NCI-H526 (cell line): Measurements from ENCODE around the gene EXOC4.
"Not testable (repeated sequence)": the region's sequence is repeated elsewhere in the genome, so short reads cannot be mapped to it uniquely, and the experiment has no call there.

Source experiments
- DNase-seq, 2 experiments: peaks; one replicate each; lab custom pipeline; 2025; lab: John Stamatoyannopoulos, UW

EXOC4 gene

DNA sequence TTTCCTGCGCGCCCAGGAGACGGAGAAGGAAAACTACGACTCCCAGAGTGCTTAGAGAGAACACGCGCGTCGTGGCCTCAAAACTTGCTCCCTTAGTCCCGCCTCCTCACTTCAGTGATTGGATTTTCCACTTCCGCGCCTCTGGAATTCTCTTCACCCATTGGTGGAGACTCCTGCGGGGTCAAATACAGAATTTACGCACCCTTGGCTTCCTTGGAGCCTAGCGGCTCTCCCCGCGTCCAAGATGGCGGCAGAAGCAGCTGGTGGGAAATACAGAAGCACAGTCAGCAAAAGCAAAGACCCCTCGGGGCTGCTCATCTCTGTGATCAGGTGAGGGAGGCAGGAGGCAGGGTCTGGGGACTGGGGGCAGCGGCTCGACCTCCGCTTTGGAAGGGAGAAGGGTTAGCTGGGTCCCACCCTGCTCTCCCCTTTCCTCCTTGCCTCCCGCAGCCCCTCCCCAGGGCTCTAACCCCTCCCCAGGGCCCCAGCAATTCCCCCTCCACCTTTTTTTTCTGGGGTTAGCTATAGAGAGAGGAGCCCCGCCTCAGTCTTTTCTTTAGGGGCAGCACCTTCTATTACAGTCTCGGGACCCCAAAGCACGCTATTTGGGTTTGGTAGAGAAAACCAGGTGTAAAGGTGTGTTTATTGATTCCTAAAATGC lies at the start of gene EXOC4:
Gene EXOC4, plus strand, starts transcription at position 221 of the 661 bp plus-strand sequence.
- peak; percentile 99 for DNase-seq

GRCh38 chr7:133203490-133203889 lies 49.4 kb upstream of the EXOC4 start:
- no peak for DNase-seq

GRCh38 chr7:133207687-133208086 lies 45.2 kb upstream of the EXOC4 start:
- peak; percentile 15 to 34 for DNase-seq

- DNase-seq: not testable (repeated sequence)
Observed at GRCh38 chr7:133210817-133211216, 42.1 kb upstream of the EXOC4 start.

- not testable (repeated sequence) for DNase-seq
Observed at GRCh38 chr7:133213772-133214171, 39.1 kb upstream of the EXOC4 start.

DNA sequence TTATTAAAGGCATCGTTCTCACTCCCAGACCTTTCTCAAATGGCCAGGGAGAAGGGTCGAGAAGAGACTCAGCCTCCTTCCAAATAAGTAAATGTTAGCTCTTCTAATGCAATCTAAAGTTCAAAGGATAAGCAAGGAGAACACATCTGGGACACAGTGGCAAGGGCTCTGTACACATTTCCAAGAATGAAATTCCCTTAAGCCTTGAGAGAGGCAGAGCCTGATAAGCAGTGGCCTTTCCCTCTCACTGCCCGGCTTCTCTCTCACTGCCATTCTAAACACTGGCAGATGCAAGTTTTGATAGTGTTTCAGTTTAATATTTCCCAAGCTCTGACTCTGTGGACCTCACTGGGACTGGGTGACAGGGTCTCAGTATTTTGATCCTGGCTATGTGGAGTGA lies 35.1 kb upstream of the EXOC4 start:
- DNase-seq: no peak

DNA sequence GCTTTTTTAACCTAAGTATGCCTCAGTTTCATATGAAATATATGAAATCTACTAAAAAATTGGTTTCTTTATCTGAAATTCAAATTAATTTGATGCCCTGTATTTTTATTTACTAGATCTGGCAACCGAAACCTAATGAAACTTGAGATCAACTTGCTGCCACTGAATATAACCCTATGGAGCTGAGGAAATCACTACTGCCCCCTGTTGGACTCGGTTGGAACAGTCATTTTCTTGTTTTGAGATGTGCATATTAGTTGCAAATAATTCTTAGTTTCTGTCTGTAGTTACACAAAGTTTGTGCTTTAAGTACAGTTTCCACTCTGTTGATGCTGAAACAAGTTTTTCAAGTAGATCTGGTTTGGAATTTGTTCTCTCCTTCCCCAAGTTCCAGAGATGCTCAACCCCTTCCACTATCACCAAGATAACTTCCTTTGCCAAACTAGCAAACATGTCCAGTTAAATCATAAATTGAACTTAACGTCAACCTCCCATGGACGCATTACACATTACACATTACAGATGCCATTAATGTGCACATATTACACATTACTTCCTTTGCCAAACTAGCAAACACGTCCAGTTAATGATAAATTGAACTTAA lies 22.2 kb upstream of the EXOC4 start:
- DNase-seq: peak; percentile 31 to 79

- DNase-seq: no peak
Observed at GRCh38 chr7:133233142-133233541, 19.7 kb upstream of the EXOC4 start.

DNA sequence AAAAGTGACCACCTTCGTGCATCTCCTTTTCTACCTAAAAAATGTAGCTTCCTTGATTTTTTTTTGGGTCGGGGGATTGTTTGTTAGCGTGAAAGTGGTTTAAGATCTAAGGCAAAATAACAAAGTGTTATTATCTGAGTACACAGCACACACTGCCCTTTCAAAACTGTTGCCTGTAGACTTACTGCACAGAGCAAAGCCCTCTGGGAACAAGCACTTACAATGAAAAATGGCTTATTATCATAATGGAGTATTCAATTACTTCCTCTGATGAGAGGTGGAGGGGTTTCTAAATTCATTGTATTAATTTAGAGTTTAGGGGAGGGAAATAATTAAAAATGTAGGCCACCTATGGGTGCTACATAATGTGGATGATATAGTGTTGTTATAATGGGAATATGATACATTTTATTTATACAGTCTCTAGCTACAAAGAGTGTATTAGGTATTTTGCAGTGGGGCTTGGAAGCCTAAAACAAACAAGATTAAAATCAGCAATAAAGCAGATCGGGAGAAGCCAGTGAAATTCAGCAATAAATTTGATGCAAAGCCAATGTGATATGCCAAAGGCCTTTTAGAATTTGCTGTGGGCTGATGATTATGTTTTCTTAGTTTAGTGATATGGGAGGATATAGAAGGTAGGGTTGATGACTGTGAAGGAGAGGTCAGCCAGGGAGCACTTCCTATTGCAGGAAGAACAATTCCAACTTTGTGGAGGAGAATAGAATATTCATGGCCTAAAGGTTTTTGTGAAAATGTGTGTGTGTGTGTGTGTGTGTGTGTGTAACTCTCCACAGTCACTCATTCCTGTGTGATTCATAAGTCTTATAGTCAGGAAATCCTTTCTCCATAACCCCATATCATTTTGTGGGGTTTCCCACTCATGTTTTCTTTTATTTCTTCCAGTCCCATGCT lies 17.7 kb upstream of the EXOC4 start:
- DNase-seq: peak; percentile 66 to 82

DNA sequence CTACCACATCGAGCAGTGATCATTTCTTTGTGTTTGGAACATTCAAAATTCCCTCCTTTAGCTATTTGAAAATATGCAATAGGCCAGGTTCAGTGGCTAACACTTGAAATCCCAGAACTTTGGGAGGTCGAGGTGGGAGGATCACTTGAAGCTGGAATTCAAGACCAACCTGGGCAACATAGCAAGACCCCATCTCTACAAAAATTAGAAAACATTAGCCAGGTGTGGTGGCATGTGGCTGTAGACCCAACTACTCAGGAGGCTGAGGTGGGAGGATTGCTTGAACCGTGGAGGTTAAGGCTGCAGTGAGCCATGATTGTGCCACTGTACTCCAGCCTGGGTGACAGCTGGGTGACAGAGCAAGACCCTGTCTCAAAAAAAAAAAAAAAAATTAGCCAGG lies 15.3 kb upstream of the EXOC4 start:
- DNase-seq: no peak

- DNase-seq: no peak
Observed at GRCh38 chr7:133240302-133240701, 12.6 kb upstream of the EXOC4 start.

DNA sequence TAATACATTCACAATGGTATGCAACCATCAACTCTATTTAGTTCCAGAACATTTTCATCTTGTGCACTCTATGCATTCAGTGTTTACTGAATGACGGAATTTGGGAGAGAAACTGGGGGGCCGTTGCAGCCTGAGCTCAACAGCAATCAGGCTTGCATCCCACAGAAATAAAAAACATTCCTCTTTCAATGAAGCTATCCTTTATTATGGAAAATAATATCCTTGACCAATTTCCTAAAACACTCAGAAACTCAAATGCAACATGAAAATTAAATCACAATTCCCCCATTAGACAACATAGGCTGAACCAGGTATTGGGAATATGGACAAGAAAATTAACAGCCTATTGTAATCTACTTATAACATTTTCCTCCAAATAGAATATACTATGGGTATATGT lies 6.3 kb upstream of the EXOC4 start:
- DNase-seq: no peak

- no peak for DNase-seq
Observed at GRCh38 chr7:133248901-133249300, 4.0 kb upstream of the EXOC4 start.

DNA sequence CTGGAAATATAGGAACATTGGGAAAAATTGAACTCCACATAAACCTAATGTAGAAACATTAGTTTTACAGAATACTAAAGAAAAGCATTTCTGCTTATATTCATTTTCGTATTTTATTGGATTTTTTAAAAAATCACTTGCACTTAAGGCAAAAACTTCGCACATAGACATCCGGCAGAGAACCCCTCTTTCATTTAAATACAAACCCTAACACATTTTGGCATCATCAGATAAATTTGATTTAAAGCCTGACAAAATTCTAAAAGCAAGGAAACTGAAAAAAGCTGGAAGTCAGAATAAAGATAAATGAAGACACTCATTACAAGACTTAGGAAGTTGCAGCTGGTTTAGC lies 396 bp upstream of the EXOC4 start:
- DNase-seq: no peak

GRCh38 chr7:133253519-133253875 lies 619 bp downstream of the EXOC4 start:
- DNase-seq: no peak

DNA sequence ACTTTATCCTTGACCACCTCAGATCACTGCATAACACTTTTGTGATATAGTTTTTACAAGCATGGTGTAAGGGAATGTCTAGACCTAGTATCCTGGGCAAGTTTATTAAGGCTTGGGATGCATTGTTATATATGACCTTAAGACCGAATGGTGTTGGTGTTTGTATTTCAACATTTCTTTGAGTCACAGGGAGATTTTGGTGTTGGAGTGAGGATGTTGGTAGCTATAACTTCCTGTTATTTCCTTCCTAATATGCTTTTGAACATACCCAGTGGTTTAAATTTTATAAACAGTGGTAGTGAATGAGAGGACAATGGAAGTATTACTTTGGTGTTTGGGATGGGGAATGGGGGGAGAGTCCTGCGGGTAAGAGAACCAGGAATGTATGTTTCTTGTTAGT lies 2.6 kb downstream of the EXOC4 start:
- no peak for DNase-seq

- no peak for DNase-seq
Observed at GRCh38 chr7:133258174-133258573, 5.3 kb downstream of the EXOC4 start.

DNA sequence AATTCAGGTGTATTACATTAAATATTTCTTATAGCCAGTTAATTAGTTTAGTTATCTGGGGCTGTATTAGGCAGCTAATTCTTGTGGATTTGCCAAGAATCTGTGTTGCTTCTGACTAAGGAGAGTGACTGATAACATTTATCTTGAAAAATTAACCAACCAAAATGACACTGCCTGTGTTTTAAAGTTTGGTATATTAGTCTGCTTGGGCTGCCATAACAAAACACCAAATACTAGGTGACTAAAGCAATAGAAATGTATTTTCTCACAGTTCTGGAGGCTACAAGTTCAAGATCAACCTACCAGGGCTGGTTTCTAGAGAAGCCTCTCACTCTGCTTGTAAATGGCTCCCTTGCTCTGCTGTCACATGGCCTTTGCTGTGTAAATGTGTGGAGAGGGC lies 12.9 kb downstream of the EXOC4 start:
- DNase-seq: no peak

- no peak for DNase-seq
Observed at GRCh38 chr7:133268355-133268754, 15.5 kb downstream of the EXOC4 start.

GRCh38 chr7:133272336-133272735 lies 19.5 kb downstream of the EXOC4 start:
- DNase-seq: no peak

DNA sequence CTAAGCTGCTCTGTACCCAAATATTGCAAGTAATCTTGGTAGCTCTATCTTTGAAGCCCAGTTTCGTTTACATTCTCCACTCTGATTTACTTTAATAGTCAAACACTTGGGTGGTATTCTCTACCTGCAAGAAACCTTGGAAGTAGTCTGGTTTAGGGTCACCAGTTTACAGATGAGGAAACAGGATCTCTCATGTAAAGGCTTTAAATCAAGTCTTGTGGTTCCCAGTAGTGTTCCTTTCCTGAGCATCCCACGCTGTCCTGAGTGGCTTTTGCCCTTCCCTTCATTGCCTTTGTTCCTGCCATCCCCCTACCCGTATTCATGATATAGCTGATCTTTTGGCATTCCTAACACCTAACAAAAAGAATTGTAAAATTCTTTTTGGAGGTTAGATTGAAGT lies 20.3 kb downstream of the EXOC4 start:
- no peak for DNase-seq

- no peak for DNase-seq
Observed at GRCh38 chr7:133274265-133274664, 21.4 kb downstream of the EXOC4 start.

GRCh38 chr7:133275008-133275407 lies 22.1 kb downstream of the EXOC4 start:
- DNase-seq: peak in 1 of 2 experiments; percentile 16
